ENCODE data around the gene SLC29A3. TPM values are rescaled to one million over a fixed set of nuclear protein-coding genes. Genes with fewer than 3 reads are reported as not detected.

The SLC29A3 gene
- total RNA-seq, 1 donor from 2014 or later: 11.6 TPM

GRCh38 chr10:71300555-71301370 is 18.3 kb upstream of the SLC29A3 start:
- DNase-seq (ENCODE audit: low spot score): no peak

GRCh38 chr10:71301371-71301916 is 17.6 kb upstream of the SLC29A3 start:
- no peak for DNase-seq (ENCODE audit: low spot score)

GRCh38 chr10:71302451-71302850 is 16.6 kb upstream of the SLC29A3 start:
- DNase-seq (ENCODE audit: low spot score): no peak

GRCh38 chr10:71302874-71303568 is 16.0 kb upstream of the SLC29A3 start:
- DNase-seq (ENCODE audit: low spot score): no peak

GRCh38 chr10:71303569-71303907 is 15.5 kb upstream of the SLC29A3 start:
- DNase-seq (ENCODE audit: low spot score): no peak

GRCh38 chr10:71304914-71305313 is 14.1 kb upstream of the SLC29A3 start:
- no peak for DNase-seq (ENCODE audit: low spot score)

- DNase-seq (ENCODE audit: low spot score): no peak
These were observed 12.1 kb upstream of the SLC29A3 start for GRCh38 chr10:71306979-71307378.

- DNase-seq (ENCODE audit: low spot score): peak; percentile 59
These were observed 11.5 kb upstream of the SLC29A3 start for GRCh38 chr10:71307469-71308085.

GRCh38 chr10:71308244-71308643 is 10.8 kb upstream of the SLC29A3 start:
- no peak for DNase-seq (ENCODE audit: low spot score)

GRCh38 chr10:71308985-71309384 is 10.1 kb upstream of the SLC29A3 start:
- no peak for DNase-seq (ENCODE audit: low spot score)

- no peak for DNase-seq (ENCODE audit: low spot score)
These were observed 9.1 kb upstream of the SLC29A3 start for GRCh38 chr10:71309919-71310318.

- DNase-seq (ENCODE audit: low spot score): no peak
These were observed 6.8 kb upstream of the SLC29A3 start for GRCh38 chr10:71312220-71312619.

GRCh38 chr10:71312811-71313789 is 6.0 kb upstream of the SLC29A3 start:
- DNase-seq (ENCODE audit: low spot score): peak; percentile 67

GRCh38 chr10:71314028-71314693 is 4.9 kb upstream of the SLC29A3 start:
- DNase-seq (ENCODE audit: low spot score): no peak

GRCh38 chr10:71314694-71315225 is 4.3 kb upstream of the SLC29A3 start:
- DNase-seq (ENCODE audit: low spot score): no peak

- DNase-seq (ENCODE audit: low spot score): no peak
These were observed 2.8 kb upstream of the SLC29A3 start for GRCh38 chr10:71316056-71316785.

- no peak for DNase-seq (ENCODE audit: low spot score)
These were observed 2.3 kb upstream of the SLC29A3 start for GRCh38 chr10:71316786-71317160.

GRCh38 chr10:71317739-71318138 is 1.3 kb upstream of the SLC29A3 start:
- no peak for DNase-seq (ENCODE audit: low spot score)

GRCh38 chr10:71319800-71320392 is 837 bp downstream of the SLC29A3 start:
- DNase-seq (ENCODE audit: low spot score): no peak
